NCI-H1092 treated with DMSO at 0.1 percent for 48 hours (cell line): ENCODE results near the gene BRF1.
"Not testable (repeated sequence)": the region's sequence is repeated elsewhere in the genome, so short reads cannot be mapped to it uniquely, and the experiment has no call there.

Experiments used
- DNase-seq: peaks from one replicate; lab custom pipeline; 2025; lab: John Stamatoyannopoulos, UW

BRF1 gene

GRCh38 chr14:105315211-105315721, 14.5 kb upstream of the BRF1 start:
- peak; percentile 2 for DNase-seq

- DNase-seq = peak; percentile 73
Observed at GRCh38 chr14:105314287-105315200, 13.7 kb upstream of the BRF1 start, which contains the start of gene PACS2. Gene PACS2 (plus strand): TSS chr14:105314748. CDS start chr14:105314919, 171 bp downstream.

GRCh38 chr14:105313381-105314286, 12.8 kb upstream of the BRF1 start:
- DNase-seq = peak; percentile 17

GRCh38 chr14:105312973-105313372, 12.2 kb upstream of the BRF1 start:
- no peak for DNase-seq

- DNase-seq = no peak
Observed at GRCh38 chr14:105311838-105312237, 11.0 kb upstream of the BRF1 start.

GRCh38 chr14:105309371-105309770, 8.6 kb upstream of the BRF1 start:
- DNase-seq = no peak

- no peak for DNase-seq
Observed at GRCh38 chr14:105307052-105307727, 6.4 kb upstream of the BRF1 start.

- DNase-seq = no peak
Observed at GRCh38 chr14:105305791-105306190, 5.0 kb upstream of the BRF1 start.

- DNase-seq = no peak
Observed at GRCh38 chr14:105305345-105305744, 4.5 kb upstream of the BRF1 start.

- DNase-seq = no peak
Observed at GRCh38 chr14:105304565-105304964, 3.8 kb upstream of the BRF1 start.

GRCh38 chr14:105303949-105304348, 3.1 kb upstream of the BRF1 start:
- no peak for DNase-seq

GRCh38 chr14:105301915-105302249, 1.1 kb upstream of the BRF1 start:
- not testable (repeated sequence) for DNase-seq

- DNase-seq = peak; percentile 93
Observed at GRCh38 chr14:105301103-105301914, 508 bp upstream of the BRF1 start.

- DNase-seq = peak; percentile 20
Observed at GRCh38 chr14:105299654-105300541, 903 bp downstream of the BRF1 start.

- DNase-seq = not testable (repeated sequence)
Observed at GRCh38 chr14:105297311-105297710, 3.5 kb downstream of the BRF1 start.

GRCh38 chr14:105294142-105294597, 6.6 kb downstream of the BRF1 start:
- peak; percentile 91 for DNase-seq

- no peak for DNase-seq
Observed at GRCh38 chr14:105292826-105293711, 7.7 kb downstream of the BRF1 start.

- DNase-seq = no peak
Observed at GRCh38 chr14:105290621-105291346, 10.0 kb downstream of the BRF1 start.
